VCaP (cell line): Measurements from ENCODE around the gene PDE10A.

Source experiments
- H3K27ac ChIP-seq: fragments of 450-650 bp; 2 replicates; pipeline ENCODE4 v1.5.1; 2017
- TF ChIP-seq, protein P1 (sequence below): fragments of 450-650 bp; conservative IDR thresholded peaks from 2 replicates; pipeline ENCODE4 v1.5.1; 2017; ENCODE audit warnings: mild to moderate bottlenecking, moderate library complexity

The PDE10A gene

DNA sequence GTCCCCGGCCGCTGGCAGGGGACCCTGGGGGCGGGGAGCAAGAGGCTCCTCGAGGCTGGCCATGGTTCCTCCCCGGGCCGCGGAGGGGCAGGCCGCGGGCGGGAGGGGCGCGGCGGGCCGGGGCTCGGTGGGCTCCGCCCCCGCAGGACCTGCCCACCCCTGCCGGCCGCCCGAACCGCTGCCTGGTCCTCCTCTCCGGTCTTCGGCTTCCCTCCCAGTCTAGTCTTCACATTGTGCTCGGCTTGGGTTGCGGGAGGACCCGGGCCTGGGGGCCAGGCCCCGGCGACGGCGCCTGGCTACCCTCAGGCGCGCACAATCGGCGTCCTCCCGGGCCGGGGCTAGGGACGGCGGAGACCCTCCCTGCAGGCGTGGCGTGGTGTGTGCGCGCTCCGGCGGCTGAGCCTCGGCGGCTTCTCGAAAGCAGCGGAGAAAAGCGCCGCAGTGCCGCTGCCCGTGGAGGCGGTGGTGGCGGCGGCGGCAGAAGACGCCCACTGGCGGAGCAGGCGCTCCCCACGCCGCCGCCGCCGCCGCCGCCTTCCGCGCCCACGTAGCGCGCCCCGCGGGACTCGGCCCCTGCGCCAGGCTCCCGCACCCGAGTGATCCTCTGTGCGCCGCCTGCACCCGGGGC, at the start of gene PDE10A:
Gene PDE10A (minus strand): TSS at position 493 of the 628 bp plus-strand sequence. CDS start 430 bp downstream, at position 63.
- no peak within 1 kb of the TSS for H3K27ac ChIP-seq

DNA sequence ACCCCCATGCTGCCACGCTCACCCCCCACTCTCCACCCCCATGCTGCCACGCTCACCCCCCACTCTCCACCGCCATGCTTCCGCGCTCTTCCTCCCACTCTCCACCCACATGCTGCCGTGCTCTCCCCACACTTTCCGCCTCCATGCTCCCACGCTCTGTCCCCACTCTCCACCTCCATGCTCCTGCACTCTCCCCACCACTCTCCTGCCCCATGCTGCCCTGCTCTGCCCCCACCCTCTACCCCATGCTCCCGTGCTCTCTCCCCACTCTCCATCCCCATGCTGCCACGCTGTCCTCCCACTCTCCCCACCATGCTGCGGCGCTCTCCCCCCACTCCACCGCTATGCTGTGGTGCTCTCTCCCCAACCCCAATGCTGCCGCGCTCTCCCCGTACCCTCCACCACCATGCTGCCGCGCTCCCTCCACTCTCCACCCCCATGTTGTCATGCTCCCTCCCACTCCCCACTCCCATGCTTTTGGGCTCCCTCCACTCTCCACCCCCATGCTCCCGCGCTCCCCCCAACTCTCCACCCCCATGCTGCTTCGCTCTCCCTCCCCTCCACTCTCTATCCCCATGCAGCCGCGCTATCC, 46.0 kb upstream of the PDE10A start:
- TF ChIP-seq, protein P1, sequence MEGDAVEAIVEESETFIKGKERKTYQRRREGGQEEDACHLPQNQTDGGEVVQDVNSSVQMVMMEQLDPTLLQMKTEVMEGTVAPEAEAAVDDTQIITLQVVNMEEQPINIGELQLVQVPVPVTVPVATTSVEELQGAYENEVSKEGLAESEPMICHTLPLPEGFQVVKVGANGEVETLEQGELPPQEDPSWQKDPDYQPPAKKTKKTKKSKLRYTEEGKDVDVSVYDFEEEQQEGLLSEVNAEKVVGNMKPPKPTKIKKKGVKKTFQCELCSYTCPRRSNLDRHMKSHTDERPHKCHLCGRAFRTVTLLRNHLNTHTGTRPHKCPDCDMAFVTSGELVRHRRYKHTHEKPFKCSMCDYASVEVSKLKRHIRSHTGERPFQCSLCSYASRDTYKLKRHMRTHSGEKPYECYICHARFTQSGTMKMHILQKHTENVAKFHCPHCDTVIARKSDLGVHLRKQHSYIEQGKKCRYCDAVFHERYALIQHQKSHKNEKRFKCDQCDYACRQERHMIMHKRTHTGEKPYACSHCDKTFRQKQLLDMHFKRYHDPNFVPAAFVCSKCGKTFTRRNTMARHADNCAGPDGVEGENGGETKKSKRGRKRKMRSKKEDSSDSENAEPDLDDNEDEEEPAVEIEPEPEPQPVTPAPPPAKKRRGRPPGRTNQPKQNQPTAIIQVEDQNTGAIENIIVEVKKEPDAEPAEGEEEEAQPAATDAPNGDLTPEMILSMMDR = no peak
- H3K27ac ChIP-seq = no peak overlapping the region

More for the DNA sequence above, at the start of gene PDE10A:
- TF ChIP-seq, protein P1 = no peak

DNA sequence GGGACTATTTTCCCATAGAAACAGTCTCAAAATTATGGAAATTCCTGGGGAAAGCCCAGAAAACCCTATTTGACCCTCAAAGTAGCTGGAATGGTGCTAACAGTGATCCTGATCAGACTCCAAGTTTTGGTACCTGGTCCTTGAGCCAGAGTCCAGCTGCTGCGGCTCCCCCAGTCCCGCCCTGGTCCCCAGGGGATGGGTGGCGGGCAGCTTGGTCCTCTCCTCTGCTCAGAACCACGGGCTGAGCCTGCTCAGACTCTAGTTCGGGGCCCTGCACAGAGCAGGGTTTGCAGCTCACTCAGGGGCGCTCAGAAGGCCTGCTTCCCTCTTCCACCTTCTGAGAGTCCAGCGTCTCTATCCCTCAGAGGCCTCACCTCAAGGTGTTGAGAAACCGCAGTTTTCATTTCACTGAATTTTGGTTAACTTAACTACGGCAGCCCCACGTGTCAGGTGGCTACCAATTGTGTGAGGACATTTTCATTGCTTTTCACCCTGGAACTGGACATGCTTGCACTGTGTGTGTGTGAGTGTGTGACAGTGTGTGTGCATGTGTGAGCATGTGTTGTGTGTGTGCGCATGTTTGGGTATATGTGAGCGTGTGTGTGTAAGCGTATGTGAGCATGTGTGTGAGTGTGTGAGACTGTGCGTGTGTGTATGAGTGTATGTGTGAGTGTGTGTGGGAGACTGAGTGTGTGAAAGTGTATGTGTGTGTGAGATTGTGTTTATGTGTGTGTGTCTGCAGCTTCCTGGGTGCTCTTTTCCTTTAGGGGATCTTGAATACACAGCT, 44.2 kb upstream of the PDE10A start:
- H3K27ac ChIP-seq = no peak overlapping the region
- TF ChIP-seq, protein P1 = no peak

DNA sequence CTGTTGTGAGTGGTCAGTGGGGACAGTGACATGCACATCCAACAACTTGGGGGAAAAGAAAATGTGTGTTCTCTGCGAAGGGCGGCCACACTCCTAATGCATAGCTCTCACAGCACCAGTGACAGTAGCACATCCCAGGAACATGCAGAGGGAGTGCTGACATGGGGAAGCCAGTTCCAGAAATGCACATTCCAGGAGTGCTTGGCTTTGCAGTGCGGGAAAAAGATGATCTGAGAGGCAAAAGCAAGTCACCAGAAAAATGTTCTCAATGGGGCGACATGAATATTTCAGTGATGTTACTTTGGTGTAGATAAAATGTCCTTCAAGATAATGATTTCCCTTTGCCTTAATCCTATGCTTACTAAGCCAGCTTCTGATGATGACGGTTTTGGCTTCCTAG, 42.9 kb upstream of the PDE10A start:
- H3K27ac ChIP-seq = no peak overlapping the region
- TF ChIP-seq, protein P1 = no peak

DNA sequence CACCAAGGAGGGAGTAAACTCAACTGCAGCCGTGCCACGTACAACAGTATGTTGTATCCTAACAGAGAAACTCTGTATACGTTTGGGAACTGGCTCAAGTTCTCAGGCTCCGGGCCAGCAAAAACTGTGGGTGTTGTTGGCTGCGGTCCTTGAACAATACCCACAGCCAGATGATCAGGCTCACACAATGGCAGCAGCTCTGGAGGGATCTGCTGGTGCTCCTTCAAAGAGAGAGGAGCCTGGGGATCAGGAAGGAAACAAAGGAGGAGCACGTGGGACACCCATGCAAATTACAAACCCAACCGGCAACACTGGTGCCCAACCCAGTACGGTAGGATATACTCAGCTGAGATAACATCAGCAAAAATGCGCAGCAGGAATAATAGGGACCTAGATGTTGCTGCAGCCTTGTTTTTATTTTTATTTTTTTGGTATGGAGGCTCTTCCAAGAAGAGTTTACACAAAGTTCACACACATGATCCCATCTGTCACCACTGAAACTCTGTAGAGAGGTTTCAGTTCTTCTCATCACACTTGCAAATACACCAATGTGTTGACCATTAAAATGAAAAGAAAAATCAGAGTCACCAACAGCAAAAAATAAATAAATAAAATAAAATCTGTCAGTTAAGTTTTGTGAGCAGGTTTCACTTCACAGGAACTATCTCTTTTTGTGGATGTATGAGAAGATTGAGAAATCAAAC, 41.2 kb upstream of the PDE10A start:
- H3K27ac ChIP-seq = no peak overlapping the region
- TF ChIP-seq, protein P1 = no peak

DNA sequence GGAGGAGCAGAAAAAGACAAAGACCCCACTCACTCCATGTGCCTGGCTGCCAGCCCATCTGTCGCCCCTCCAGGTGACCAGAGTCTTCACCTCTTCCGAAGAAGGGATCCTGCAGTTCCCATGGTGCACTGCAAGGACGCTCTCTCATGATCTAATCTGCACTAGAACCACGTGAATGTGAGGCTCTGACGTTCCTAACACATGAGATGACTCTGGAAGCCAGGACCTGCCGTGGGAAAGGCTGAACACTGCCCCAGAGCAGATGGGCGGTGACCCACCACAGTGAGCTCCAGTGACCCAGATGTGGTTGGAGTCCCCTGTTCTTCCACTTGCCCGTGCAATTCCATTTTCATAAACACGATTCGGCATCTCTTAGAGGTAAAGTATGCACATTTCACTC, 39.6 kb upstream of the PDE10A start:
- TF ChIP-seq, protein P1 = no peak

More for the DNA sequence above, 39.6 kb upstream of the PDE10A start:
- no peak overlapping the region for H3K27ac ChIP-seq
